GDM1 (cell line): ENCODE results near the gene MLLT3.

Experiments
- DNase-seq: peaks from one replicate; lab custom pipeline; 2025; lab: John Stamatoyannopoulos, UW

MLLT3 gene

DNA sequence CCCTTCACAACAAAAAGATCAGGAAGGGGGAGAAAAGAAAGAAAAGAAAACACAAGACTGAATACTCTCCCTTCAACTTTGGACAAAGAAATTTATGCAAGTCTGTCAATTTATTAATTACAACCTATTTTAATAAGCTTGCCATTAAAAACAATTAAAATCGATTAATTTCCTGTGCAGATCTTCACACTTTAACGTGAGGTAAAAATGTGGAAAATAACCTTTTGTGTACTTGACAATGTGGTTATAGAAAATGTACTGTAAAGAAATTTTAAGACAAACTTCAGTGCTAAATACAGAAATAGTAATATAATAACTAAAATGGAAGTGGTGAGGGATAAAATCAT lies 2.7 kb upstream of the MLLT3 start:
- no peak for DNase-seq

DNA sequence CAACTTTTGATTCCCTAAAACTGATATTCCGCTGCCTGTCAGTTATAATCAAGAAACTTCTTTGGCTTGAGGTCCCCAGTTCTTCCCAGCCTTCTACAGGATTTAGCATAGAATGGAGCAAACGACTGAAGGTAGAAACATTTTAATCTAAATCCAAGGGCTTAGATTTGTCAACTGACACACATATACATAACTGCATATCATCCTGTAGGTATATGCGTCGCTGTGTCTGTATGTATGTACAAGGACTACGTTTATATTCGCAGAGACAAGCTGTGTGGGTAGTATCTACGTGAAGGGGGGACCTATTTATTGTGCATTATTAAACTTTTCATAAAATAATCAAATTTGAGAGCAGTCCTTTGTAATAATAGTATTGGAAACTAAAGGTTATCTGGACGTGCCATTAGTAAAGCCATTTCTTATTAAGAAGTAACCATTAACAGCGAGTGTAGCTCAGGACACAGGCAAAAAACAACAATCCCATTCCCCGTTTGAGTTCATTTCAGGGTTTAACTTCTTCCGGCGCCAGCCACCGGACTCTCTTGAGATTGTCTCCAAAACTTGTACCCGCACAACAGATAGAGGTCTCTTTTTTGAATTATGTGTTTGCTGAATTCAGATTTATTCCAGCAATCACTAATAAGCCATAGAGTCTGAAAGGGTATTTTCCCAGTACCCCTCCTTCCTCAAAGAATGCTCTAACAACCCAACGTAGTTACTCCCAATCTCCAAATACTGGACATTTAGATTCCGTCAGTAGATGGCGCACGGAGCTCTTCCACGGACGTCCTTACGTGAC lies 2.1 kb upstream of the MLLT3 start:
- DNase-seq, result peak; percentile 63

DNA sequence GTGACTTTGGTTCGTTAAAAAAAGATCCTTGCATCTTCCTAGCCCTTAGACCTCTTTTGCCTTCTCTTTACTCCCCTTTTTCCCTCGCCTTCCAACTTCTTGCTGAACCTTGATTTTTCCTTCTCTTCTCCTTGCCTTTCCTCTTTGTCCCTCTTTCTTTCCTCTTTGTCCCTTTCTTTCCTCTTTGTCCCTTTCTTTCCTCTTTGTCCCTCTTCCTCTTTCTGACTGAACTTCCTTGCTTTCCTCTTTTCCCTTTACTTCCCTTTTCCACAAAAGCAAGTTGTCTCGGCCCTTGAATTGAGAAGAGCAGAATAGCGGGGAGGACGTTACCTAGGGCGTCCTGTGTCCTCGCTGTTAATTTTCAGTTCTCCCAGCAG lies 1.4 kb upstream of the MLLT3 start:
- no peak for DNase-seq

DNA sequence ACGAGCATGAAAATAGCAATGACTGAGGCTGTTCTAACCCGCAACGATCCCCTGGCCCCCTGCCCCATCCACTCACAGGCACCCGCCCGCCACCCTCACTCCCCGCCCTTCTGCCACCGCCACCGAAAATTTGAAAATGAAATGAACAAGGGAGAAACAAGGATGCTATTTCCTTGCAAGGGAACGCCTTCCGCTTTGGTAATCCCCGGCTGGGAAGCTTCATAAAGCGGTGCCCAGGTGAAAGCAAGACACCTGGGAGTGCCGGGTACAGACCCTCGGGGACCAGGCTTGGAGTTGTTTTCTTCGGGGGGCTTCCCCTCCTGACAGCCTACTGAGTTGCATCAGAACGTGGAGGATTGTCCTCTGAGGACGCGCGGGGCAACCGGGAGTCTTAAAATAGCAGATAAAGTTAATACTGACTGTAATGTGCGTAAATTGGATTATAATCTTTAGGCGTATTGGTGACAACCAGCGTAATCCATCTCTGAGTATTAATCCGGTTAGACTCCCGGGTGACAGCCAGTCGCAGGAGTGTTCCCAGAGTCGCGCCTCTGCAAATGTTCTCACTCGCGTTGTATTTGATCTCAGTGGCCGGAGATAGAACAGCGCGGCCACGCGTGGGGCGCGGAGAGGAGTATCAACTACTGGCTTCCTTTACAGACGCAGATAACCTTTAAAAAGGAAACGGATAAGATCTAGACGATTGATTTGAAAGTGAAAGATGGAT lies 885 bp upstream of the MLLT3 start:
- DNase-seq, result no peak

DNA sequence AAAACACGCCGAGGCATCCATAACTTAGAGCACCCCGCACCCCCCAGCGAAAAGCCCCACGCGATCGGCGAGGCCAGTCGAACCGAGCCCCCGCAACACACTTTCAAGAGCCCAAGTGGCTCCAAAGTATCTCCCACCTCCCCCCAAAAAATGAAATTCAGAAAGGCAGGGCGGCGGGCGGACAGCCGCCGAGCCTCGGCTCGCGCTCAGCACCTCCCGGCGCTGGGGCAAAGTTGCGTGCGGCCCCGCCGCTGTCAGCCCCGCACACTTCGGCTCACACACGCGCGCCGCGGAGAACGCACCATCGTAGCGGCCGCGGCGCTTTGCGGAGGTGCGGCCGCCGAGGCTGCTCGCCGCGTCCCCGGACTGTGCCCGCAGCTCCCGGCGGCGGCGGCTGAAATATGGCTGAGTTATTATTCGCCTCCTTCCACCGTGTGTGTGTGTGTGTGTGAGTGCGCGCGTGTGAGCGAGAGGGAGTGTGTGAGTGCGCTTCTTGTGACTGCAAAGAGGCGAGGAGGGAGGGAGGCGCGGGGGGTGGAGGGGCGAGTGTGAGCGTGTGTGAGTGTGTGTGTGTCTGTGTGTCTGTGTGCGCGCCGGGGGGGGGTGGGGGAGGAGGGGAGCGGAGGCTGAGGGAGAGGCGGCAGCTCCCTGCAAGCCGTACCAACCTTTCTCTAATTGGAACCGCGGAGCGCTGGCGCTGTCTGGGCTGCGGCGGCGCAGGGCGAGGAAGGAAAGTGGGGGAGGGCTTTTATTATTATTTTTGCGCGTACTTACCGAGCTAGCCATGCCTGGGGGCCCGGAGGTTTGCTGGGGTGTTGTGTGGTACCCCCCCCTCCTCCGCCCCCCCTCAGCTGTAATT lies 599 bp downstream of the MLLT3 start:
- peak; percentile 66 for DNase-seq

DNA sequence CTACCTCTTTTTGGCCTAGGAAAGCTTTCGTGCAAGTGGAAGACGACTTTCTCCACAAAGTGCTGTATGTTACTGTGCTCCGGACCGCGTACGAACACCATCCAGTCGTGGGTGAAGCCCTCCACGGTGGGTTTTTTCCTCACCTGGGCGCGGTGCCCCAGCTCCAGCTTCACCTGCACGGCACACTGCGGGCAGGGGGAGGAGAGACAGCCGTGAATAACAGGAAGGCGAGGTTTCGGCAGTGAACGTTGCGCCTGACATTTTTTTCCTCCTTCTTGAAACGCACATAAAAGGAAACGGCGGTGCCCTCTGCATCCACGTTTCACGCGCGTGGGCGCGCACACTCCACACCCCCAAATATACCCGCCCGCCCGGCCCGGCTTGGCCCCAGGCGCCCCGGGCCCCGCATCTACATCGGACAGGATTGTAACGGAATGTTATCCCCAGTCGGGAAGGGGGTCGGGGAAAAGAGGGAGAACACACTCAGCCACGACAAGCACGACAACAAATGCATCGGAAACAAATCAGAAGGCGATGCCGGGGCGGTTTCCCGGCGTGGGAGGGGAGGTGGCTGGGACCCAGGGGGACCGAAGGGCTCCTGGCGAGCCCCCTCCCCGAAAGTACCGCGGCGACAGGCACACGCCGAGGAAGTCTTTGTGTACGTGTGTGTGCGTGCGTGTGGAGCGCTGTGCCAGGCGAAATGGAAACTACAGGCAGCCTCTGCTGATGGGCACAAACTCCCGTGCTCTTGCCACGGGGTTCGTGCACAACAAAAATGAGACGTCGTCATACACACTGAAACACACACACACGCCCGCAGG lies 1.4 kb downstream of the MLLT3 start:
- no peak for DNase-seq

DNA sequence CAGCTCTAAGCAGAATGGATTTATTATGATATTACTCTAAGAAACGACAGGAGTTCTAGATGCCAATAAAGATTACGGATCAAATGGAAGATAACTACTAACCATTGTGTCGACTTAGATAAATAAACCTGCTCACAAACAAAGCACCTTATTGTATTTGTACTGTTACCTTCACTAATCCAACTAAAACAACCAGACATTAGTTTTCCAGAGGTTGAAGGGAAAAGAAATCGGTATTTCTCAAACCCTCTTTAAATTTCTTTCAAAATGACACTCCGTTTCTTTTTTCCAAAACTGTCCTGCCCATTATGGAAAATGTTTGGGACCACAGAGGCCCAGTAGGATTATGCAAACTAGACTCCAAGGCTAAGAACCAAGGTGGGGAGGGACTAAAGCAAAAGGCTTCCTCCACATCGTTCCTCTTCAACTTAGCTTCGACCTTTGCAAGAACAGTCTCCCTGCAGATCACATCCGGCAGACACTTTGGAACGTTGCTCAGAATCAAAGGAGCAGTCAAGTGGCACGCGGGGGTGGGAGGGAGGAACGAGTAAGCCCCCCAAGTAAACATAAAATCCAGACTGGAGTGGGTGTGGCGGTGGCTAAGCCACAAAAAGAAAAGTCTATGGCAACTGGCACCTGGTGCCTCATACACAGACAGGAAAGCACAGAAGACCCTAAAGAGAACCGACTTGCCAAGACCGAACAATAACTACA lies 2.7 kb downstream of the MLLT3 start:
- no peak for DNase-seq

DNA sequence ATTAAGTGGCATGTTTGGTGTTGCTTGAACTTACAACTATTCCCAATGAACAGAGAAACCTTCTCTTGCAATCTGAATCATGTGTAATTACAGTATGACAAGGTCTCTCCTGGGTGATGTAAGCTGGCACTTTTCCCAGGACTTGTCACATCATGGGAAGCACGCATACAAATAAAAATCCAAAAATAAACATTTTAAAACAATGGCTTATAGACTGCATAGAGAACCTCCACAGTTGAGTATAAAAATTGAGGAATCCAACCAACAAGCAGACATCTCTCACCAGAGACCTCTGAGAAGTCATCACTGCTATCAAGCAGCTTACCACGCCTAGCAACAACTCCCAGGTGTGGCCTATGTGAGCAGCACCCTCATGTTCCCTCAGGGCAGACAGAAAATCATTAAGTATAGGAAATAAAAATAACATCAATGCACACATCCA lies 3.9 kb downstream of the MLLT3 start:
- DNase-seq, result no peak

DNA sequence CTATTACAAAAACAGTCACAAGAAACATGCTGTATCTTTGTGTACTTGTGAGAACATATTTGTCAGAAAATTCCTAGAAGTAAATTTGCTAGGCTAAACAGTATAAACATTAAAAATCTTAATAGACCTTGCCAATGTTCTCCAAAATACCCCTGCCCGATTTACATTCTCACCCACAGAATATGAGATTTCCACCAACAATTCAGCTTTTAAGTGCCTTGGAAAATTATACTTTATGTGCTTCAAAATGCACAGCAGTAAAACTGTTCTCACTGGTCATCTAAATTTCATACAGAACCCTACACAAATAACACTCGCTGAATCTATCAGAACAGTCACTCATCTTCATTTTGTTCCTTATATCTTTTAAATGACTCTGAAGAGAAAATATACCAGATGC lies 5.5 kb downstream of the MLLT3 start:
- DNase-seq, result no peak

DNA sequence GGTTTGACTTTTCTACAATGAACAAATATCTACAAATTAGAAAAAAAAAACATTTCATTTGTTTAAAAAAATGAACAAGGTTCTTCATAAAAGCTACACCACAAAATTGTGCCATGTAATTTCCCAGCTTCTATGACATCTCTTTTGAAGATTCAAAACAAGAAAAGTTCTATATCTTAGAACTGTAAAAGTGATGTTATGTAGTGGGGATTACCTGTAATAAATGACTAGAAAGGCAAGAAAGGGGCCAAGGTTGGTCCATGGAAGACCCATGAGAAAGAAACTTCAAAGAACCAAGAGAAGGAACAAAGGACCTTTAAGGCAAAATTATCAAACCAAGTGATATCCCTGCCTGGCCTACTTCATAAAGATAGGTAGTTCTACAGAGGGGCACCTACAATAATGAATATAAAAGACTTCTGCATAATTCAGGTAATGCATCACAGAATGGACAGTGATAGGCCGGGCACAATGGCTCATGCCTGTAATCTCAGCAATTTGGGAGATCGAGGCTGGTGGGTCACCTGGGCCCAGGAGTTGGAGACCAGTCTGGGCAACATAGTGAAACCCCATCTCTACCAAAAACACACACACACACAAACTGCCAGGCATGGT lies 7.6 kb downstream of the MLLT3 start:
- DNase-seq, result no peak

DNA sequence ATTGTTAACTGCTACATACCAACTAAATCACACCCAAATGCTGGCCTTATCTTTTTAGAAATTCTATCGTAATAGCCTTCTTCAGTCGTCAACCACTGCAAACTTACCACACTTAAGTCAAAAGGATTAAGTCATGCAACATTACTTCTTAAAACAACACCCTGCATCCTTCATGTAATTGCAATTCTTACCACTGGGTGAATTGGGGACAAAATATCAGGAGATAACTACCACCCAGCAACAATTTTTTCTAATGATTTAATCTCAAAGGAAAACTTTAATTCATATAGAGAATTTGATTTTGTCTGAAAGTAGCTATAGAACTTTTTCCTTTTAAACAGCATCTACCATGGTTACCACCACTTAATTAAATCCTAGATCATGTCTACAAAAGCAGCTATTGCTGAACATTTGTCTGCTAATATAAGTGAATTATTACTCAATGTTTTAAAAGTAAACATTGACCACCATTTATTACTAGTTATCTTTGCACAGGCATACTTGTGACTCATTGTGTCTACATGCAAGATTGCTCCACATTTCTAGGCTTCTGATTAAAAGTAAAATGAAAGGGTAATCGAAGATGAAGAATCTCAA lies 10.5 kb downstream of the MLLT3 start:
- DNase-seq, result no peak

DNA sequence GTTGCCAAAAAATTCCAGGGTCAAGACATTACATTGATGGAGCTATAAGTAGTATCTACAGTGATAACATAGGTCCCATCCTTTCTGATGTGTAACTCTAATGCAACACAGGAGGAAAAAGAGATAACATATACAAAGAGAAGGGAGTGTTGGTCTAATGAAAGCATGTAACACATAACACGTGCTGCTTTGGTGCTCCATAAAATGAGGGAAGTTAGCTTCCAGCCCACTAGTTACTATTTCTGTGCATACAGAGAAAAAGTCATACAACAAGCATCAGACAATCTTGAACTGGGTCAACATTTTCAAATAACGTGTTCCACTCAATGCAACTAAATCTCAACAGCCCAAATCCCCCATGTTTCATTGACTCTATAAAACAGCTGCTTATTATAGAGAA lies 11.7 kb downstream of the MLLT3 start:
- no peak for DNase-seq

DNA sequence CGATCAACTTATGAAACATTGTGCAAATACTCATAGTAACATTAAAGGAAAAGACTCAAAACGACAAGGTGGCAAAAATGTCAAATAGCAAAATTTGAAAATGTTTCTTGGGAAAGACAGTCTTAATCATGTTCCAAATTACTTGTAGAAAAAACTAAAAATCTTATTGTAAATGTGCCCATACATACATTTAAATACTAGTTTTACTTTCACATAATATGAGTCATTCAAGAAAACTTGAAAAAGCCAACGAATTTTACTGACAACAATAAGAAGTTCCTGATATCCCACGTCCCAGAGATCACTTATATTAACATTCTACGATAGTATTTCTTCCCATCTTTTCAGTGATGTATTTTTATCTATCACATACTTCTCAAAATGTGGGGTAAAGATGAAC lies 13.7 kb downstream of the MLLT3 start:
- no peak for DNase-seq

DNA sequence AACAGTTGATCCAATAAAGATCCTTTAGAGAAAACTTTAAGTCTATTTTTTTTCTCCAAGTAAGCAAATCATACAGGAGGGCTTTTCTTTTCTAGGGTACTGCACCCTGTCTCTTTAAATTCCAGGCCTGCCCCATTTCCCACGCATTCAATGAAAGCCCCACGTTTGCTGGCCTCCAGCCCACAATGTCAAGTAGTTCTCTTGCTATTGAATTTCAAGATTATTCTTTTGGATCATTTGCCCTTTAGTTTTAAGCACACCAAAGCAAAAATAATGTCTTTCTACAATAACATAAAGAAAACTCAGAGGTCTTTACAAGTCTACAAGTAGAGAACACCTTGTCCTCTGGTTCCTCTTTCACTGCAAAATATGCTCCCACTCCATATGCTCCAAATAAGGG lies 15.6 kb downstream of the MLLT3 start:
- no peak for DNase-seq

DNA sequence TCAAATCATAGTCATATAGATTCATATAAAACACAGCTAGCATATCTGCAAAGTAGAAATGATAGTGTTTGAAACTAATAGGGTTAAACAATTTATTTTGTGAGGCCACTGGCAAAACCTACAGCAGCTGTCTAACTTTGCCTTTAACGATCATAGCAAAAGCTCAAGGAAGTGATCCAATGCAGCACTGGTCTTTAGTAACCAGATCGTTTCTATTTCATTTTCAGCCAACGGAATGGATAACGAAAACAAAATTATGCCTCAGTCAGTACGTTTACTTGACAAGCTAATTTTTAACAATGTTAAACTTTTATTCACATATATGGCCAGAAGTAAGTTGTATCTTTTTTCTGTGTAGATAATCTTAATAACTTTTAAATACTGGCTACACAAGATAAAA lies 17.7 kb downstream of the MLLT3 start:
- peak; percentile 8 for DNase-seq

DNA sequence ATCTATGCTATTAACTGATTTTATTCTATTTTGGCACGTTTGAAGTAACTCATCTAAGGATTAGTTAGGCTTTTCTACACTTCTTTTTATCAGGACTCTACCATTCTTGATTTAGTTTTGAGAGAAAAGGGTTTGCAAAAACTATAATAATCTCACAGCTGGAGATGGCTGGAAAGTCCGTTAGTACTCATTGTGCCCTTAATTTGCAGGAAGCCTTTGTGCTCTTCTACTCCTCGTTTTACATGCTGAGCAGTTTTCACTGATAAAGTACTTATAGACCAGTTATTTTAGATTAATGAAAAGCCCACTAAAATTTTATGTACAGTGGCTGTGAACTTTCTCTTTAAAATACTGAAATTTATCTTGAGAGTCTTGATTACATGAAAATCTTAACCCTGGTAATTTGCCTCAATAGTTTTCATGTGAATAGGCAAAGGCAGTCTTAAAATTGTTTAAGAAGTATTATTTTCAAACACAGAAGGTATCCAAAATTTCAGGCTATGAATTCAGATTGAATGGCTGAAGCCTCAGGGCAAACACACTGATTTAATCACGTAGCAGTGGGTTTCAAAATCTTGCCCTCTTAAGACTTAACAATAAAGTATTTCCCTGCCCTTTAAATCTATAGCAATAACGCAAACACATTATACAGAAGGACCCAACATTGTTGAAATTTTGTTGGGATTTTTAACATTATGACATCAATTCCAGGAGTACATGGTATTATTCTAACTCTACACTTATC lies 18.6 kb downstream of the MLLT3 start:
- no peak for DNase-seq

DNA sequence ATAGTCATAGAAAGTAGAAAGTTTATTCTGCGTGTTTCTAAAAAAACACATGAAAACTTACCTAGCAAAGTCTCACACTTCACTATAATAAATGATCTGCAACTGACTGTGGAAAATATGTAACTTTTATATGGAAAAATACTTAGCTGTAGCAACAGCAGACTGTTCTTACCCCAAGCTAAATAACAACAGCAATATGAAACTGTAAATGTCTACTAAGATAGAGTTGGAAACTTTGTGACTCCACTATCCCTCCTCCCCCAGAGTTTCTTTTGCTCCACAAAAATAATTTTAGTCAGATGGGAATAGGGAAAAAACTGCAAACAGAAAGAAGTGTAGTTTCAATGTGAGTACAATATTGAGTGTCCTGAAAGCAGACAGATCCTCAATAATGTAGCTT lies 21.0 kb downstream of the MLLT3 start:
- DNase-seq, result no peak

DNA sequence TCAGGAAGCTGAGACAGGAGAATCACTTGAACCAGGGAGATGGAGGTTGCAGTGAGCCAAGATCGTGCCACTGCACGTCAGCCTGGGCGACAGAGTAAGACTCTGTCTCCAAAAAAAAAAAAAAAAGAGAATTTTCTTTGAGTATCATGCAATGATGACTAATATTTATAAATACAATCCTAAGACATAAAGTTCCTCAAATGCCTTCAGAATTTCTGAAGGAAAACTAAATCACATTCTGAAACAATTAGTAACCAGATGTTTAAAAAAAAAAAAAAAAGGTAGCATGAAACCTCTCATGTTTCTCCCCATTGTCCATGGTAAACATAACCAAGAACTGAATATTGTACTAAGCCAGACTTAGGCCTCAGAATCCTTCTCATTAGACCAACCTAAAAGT lies 23.1 kb downstream of the MLLT3 start:
- no peak for DNase-seq

DNA sequence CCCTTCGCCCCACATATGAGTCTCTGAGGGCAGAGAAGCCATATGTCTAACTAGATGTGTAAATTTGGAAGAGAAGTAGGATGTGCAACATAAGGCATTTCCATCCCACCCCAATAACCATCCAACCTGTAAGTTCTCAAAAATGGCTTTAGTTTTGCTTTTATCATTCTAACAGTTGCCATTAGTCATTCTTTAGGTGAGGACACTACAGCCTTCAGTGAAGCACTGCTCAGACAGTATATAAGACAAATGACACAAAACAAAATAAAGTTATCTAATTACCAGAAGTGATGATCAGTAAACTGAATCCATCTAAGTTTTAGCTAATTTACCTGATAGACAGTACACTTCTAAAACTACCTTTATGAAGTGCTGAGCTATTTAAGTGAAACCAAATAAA lies 23.9 kb downstream of the MLLT3 start:
- no peak for DNase-seq

DNA sequence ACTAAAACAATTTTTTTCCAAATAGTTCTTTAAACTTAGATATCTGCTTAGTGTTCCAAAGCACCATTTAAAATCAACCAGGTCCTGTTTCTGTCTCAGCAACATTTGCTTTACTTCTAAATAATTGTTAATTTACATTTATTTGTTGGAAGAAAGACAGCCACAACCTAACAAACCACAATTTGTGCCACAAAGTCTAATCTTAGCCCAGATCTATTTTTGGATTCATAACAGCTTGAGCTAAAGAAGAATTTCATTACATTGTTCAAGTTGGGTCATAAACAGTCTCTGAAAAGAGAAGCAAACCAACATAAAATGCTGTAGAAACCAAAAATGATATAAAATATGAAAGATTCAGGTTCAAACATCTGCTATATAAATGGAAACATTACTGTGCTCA lies 24.4 kb downstream of the MLLT3 start:
- DNase-seq, result no peak
